ENCODE data around the gene ITIH3.

GRCh38 chr3:52851348-52851747 is 56.8 kb downstream of the ITIH3 start:
- TF ChIP-seq, protein P1, sequence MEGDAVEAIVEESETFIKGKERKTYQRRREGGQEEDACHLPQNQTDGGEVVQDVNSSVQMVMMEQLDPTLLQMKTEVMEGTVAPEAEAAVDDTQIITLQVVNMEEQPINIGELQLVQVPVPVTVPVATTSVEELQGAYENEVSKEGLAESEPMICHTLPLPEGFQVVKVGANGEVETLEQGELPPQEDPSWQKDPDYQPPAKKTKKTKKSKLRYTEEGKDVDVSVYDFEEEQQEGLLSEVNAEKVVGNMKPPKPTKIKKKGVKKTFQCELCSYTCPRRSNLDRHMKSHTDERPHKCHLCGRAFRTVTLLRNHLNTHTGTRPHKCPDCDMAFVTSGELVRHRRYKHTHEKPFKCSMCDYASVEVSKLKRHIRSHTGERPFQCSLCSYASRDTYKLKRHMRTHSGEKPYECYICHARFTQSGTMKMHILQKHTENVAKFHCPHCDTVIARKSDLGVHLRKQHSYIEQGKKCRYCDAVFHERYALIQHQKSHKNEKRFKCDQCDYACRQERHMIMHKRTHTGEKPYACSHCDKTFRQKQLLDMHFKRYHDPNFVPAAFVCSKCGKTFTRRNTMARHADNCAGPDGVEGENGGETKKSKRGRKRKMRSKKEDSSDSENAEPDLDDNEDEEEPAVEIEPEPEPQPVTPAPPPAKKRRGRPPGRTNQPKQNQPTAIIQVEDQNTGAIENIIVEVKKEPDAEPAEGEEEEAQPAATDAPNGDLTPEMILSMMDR (IDR thresholded peaks at IDR 0.05), result peak in 5 of 6 experiments; percentile 28 to 59 (median 45)
- TF ChIP-seq POLR2A (IDR thresholded peaks at IDR 0.05), result no peak

Measured in esophagus squamous epithelium (tissue), 4 donors.